Measurements from ENCODE around the gene SOCS4.
A peak's percentile ranks its signal among the peaks of the same experiment; 100 is the strongest.
"Not testable (repeated sequence)": the region's sequence is repeated elsewhere in the genome, so short reads cannot be mapped to it uniquely, and the experiment has no call there.

SOCS4 gene

GRCh38 chr14:55037995-55038394 lies 11.0 kb downstream of the SOCS4 start:
- not testable (repeated sequence) for H3K27me3 Mint-ChIP-seq, H3K4me1 Mint-ChIP-seq, H3K9me3 Mint-ChIP-seq, H3K4me3 Mint-ChIP-seq, DNase-seq, H3K27ac Mint-ChIP-seq
- CTCF ChIA-PET: interaction anchor here (3.2 kb wide), 1 partner anchor 13 kb away, joined by 13 read pairs; the partner anchor contains the start of gene MAPK1IP1L
- H3K36me3 Mint-ChIP-seq: peaks cover 46% of the 10 kb centered on the region

GRCh38 chr14:55038708-55039107 lies 11.7 kb downstream of the SOCS4 start:
- CTCF ChIA-PET: interaction anchor here (3.2 kb wide), 1 partner anchor 12 kb away, joined by 13 read pairs; the partner anchor contains the start of gene MAPK1IP1L
- H3K9me3 Mint-ChIP-seq: no peaks in the 10 kb centered on the region
- DNase-seq: no peak
- H3K4me1 Mint-ChIP-seq: no peaks in the 10 kb centered on the region
- H3K27me3 Mint-ChIP-seq: no peaks in the 10 kb centered on the region
- peaks cover 48% of the 10 kb centered on the region for H3K36me3 Mint-ChIP-seq
- no peak overlapping the region for H3K4me3 Mint-ChIP-seq
- no peak overlapping the region for H3K27ac Mint-ChIP-seq

DNA sequence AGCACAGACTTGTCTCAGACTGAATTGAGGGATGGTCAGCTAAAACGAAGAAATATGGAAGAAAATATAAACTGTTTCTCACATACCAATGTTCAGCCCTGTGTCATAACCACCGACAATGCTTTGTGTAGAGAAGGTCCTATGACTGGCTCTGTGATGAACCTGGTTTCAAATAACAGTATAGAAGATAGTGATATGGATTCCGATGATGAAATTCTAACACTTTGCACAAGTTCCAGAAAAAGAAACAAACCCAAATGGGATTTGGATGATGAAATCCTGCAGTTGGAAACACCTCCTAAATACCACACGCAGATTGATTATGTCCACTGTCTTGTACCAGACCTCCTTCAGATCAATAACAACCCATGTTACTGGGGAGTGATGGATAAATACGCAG lies 16.5 kb downstream of the SOCS4 start:
- Mint-ChIP-seq H3K27ac (no peak overlapping the region), H3K4me1 (no peaks in the 10 kb centered on the region), H3K9me3 (no peaks in the 10 kb centered on the region), H3K27me3 (no peaks in the 10 kb centered on the region), H3K4me3 (no peak overlapping the region), H3K36me3 (peaks cover 28% of the 10 kb centered on the region)
- no peak for DNase-seq
- CTCF ChIA-PET: interaction anchor here (1.8 kb wide), 1 partner anchor 8 kb away, joined by 8 read pairs; the partner anchor contains the start of gene MAPK1IP1L

GRCh38 chr14:55045087-55045486 lies 18.1 kb downstream of the SOCS4 start:
- Mint-ChIP-seq H3K4me3 (no peak overlapping the region), H3K4me1 (peaks cover 4% of the 10 kb centered on the region), H3K36me3 (peaks cover 17% of the 10 kb centered on the region), H3K27ac (no peak overlapping the region), H3K27me3 (no peaks in the 10 kb centered on the region), H3K9me3 (no peaks in the 10 kb centered on the region)
- DNase-seq: no peak
- CTCF ChIA-PET: interaction anchor here (1.1 to 1.4 kb wide), 2 partner anchors 18 to 141 kb away, joined by 3 to 5 read pairs; partner anchors contain the start of genes SOCS4 and WDHD1

DNA sequence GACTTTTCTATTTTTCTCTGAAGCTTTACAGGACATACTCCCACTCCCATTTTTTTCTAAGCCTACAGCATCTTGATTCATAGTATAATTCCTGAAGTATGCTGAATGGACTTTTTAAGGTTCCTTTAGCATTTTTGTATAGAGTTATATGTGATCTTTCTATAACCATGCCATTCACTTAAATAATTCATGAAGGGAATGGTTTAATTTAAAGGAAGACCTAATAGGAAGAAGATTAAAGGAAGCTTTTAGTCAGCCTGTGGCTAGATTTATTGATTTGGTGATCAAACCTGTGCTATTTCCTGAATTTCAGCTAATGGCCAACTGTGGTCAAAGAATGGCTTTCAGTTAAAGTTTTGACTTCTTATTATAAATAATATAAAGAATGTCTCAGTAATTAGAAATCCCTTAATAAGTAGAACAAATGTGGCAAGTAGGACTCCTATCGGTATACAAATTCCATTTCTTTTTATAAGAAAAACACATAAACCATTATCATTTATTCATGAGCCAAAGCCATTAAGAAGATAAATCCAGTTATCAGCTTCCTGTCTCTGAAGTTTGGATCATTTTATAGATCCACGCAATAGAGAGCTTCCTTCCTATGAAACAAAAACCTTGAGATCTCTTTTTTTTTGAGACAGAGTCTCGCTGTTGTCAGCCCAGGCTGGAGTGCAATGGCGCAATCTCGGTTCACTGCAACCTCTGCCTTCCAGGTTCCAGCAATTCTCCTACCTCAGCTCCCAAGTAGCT lies 20.4 kb downstream of the SOCS4 start:
- Mint-ChIP-seq H3K27ac (no peak overlapping the region), H3K4me3 (no peak overlapping the region), H3K27me3 (no peaks in the 10 kb centered on the region), H3K4me1 (peaks cover 15% of the 10 kb centered on the region), H3K36me3 (peaks cover 19% of the 10 kb centered on the region), H3K9me3 (no peaks in the 10 kb centered on the region)
- DNase-seq: no peak
- CTCF ChIA-PET: interaction anchor here (1.8 kb wide), 1 partner anchor 42 kb away, joined by 4 read pairs; no protein-coding TSS in a partner anchor

- CTCF ChIA-PET: no interaction called here
- no peak overlapping the region for H3K4me3 Mint-ChIP-seq
- H3K27ac Mint-ChIP-seq: no peak overlapping the region
- H3K27me3 Mint-ChIP-seq: no peaks in the 10 kb centered on the region
- peaks cover 29% of the 10 kb centered on the region for H3K4me1 Mint-ChIP-seq
- no peak for DNase-seq
- no peaks in the 10 kb centered on the region for H3K9me3 Mint-ChIP-seq
- peaks cover 18% of the 10 kb centered on the region for H3K36me3 Mint-ChIP-seq
These were observed 21.9 kb downstream of the SOCS4 start for GRCh38 chr14:55048900-55049436.

DNA sequence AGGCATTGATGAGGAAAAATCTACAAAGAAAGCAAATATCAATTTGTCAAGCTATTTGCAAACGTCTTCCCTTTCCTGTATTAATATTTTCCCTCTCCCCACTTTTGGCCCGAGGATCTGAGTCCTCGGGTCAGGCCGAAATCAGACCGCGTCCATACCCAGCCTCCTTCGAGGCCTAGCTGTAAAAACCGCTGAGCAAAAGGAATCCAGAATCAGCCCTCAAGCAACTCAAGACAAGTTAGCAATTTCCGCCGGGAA lies 24.1 kb downstream of the SOCS4 start:
- Mint-ChIP-seq H3K27ac (peak overlapping the region; percentile 91), H3K4me3 (peak overlapping the region; percentile 86), H3K9me3 (no peaks in the 10 kb centered on the region), H3K4me1 (peaks cover 40% of the 10 kb centered on the region), H3K27me3 (no peaks in the 10 kb centered on the region), H3K36me3 (peaks cover 22% of the 10 kb centered on the region)
- DNase-seq: no peak
- CTCF ChIA-PET: interaction anchor here (0.7 to 2.2 kb wide), 25 partner anchors 8 to 323 kb away, joined by 3 to 13 read pairs (median 4); partner anchors contain the start of genes DLGAP5, SOCS4 and WDHD1

- peak; percentile 91 for DNase-seq
- peak within 1 kb of the TSS; percentile 91 for H3K27ac Mint-ChIP-seq
- H3K4me3 Mint-ChIP-seq: peak within 1 kb of the TSS; percentile 86
- CTCF ChIA-PET: interaction anchor here (0.7 to 2.2 kb wide), 26 partner anchors 8 to 323 kb away, joined by 3 to 13 read pairs (median 4); partner anchors contain the start of genes DLGAP5, SOCS4 and WDHD1
- peaks cover 23% of the 10 kb centered on the region for H3K36me3 Mint-ChIP-seq
- no peaks in the 10 kb centered on the region for H3K9me3 Mint-ChIP-seq
- H3K27me3 Mint-ChIP-seq: no peaks in the 10 kb centered on the region
- H3K4me1 Mint-ChIP-seq: peaks cover 40% of the 10 kb centered on the region
These were observed 24.6 kb downstream of the SOCS4 start, which contains the start of gene MAPK1IP1L for GRCh38 chr14:55051423-55052268. Gene MAPK1IP1L (plus strand): TSS chr14:55051647. CDS start chr14:55061684, 10,037 bp downstream.

DNA sequence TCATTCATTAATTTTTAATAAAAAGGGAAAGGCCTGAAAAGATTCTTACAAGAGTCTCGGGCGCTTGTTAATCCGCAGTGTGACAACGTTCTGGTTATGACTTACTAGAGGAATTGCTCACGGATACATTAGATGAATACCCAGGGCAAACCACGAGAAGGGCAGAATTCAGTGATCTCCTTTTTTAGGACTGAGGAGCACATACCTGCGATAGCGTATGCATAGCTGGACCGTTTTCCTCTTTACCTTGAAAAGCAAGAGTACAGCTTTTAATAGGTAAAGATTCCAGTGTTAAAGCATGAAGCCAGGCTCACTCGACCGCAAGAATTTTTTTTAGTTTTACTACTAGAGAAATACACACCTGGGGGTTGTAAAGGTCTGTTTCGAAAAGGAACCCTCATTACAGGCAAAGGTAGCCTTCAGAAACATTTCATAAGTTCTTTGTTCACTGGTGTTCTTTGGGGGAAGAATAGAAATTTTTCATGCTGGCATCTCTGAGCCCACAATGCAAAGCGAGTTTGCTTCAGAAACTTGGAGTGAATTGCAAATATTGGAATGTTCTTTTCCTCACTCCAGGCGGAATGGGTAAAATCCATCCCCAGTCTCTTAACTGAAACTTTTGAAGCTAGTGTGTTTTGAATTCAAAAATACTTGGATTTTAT lies 25.4 kb downstream of the SOCS4 start:
- Mint-ChIP-seq H3K36me3 (peaks cover 23% of the 10 kb centered on the region), H3K4me1 (peaks cover 40% of the 10 kb centered on the region), H3K4me3 (peak overlapping the region; percentile 86), H3K27me3 (no peaks in the 10 kb centered on the region), H3K9me3 (no peaks in the 10 kb centered on the region), H3K27ac (peak overlapping the region; percentile 91)
- CTCF ChIA-PET: interaction anchor here (0.8 to 2.2 kb wide), 12 partner anchors 10 to 218 kb away, joined by 3 to 9 read pairs (median 4); partner anchors contain the start of genes FBXO34, SOCS4 and WDHD1
- DNase-seq: no peak

DNA sequence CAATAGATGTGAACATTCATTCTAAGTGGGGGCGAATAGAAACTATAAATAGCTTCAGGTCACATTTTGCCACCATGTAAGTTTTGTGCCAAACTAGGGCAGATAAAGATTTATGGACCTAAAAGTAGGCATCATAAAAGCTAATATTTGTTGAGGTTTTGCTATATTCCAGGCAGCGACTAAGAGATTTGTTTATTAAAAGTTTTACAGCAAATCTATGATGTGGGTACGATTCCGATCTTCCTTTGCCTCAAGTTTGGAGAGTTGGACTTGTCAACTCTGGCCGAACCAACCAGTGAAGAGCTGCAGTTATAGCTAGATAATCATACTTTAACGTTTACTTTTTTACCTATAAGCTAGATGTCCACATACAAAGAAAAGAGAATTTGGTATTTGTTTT lies 26.0 kb downstream of the SOCS4 start:
- Mint-ChIP-seq H3K4me1 (peaks cover 40% of the 10 kb centered on the region), H3K9me3 (no peaks in the 10 kb centered on the region), H3K36me3 (peaks cover 24% of the 10 kb centered on the region), H3K27me3 (no peaks in the 10 kb centered on the region), H3K27ac (peak overlapping the region; percentile 43), H3K4me3 (peak overlapping the region; percentile 86)
- no peak for DNase-seq
- CTCF ChIA-PET: interaction anchor here (1.0 to 1.1 kb wide), 3 partner anchors 26 to 218 kb away, joined by 4 read pairs; partner anchors contain the start of genes FBXO34, SOCS4 and WDHD1

DNA sequence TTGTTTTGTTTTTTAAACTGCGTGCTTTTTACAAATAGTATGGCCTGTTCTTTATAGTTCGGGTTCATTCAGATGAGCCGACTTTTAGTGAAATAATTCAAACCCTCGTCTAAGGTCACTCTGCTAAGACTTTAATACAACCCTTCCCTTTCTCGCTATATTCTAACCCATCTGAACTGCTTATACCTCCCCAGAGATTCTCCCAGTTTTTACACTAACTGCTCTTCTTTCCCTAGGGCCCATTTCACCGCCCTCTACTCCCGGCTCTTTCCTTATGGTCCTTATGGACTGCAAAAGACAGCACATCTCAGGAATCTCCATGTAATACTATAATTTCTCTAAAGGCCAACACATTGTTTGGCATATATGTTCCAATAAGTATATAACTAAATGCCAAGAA lies 26.5 kb downstream of the SOCS4 start:
- CTCF ChIA-PET: interaction anchor here (1.0 to 1.1 kb wide), 2 partner anchors 27 to 108 kb away, joined by 4 read pairs; partner anchors contain the start of genes SOCS4 and WDHD1
- H3K4me1 Mint-ChIP-seq: peaks cover 42% of the 10 kb centered on the region

DNA sequence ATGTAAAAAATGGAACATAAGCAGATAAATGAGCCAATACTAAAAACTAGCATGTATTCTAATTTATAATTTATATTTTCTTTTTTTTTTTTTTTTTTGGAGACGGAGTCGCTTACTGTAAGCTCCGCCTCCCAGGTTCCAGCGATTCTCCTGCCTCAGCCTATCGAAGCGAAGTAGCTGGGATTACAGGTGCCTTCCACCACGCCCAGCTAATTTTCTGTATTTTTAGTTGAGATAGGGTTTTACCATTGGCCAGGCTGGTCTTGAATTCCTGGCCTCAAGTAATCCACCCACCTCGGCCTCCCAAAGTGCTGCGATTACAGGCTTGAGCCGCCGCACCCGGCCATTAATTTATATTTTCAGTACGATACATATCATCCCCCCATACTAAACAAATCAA lies 27.1 kb downstream of the SOCS4 start:
- Mint-ChIP-seq H3K4me1 (peaks cover 42% of the 10 kb centered on the region), H3K4me3 (no peak overlapping the region), H3K9me3 (no peaks in the 10 kb centered on the region), H3K36me3 (peaks cover 28% of the 10 kb centered on the region), H3K27me3 (no peaks in the 10 kb centered on the region), H3K27ac (no peak overlapping the region)
- no peak for DNase-seq
- CTCF ChIA-PET: no interaction called here

More for the DNA sequence above, 26.5 kb downstream of the SOCS4 start:
- Mint-ChIP-seq H3K27ac (peak overlapping the region; percentile 4), H3K4me3 (peak overlapping the region; percentile 86), H3K27me3 (no peaks in the 10 kb centered on the region), H3K9me3 (no peaks in the 10 kb centered on the region), H3K36me3 (peaks cover 28% of the 10 kb centered on the region)
- no peak for DNase-seq

- Mint-ChIP-seq H3K27me3 (no peaks in the 10 kb centered on the region), H3K36me3 (peaks cover 47% of the 10 kb centered on the region), H3K9me3 (no peaks in the 10 kb centered on the region), H3K27ac (no peak overlapping the region), H3K4me1 (peaks cover 33% of the 10 kb centered on the region), H3K4me3 (no peak overlapping the region)
- CTCF ChIA-PET: no interaction called here
- DNase-seq: no peak
These were observed 30.9 kb downstream of the SOCS4 start for GRCh38 chr14:55057919-55058318.

Measured in activated naive CD4-positive, alpha-beta T cell treated with anti-CD3 and anti-CD28 coated beads, Interleukin-2, amount 10 ng/mL, durations not matched to agents 7 days and 5 days (primary cell).